RPMI8226 (cell line): ENCODE results near the gene DOCK10.

ENCODE experiments used
- DNase-seq: peaks from one replicate; pipeline ENCODE4 v3.0.0-alpha.2; 2015

DOCK10 gene

GRCh38 chr2:224869601-224870233, 172.6 kb downstream of the DOCK10 start:
- no peak for DNase-seq

- no peak for DNase-seq
These were observed 177.3 kb downstream of the DOCK10 start for GRCh38 chr2:224865016-224865415.

- DNase-seq: no peak
These were observed 181.0 kb downstream of the DOCK10 start for GRCh38 chr2:224861266-224861665.

GRCh38 chr2:224860786-224861185, 181.5 kb downstream of the DOCK10 start:
- no peak for DNase-seq

- no peak for DNase-seq
These were observed 190.5 kb downstream of the DOCK10 start for GRCh38 chr2:224851811-224852210.

GRCh38 chr2:224850081-224850480, 192.2 kb downstream of the DOCK10 start:
- DNase-seq: no peak

- DNase-seq: no peak
These were observed 193.0 kb downstream of the DOCK10 start for GRCh38 chr2:224849264-224849663.

- no peak for DNase-seq
These were observed 194.1 kb downstream of the DOCK10 start for GRCh38 chr2:224847961-224848850.

GRCh38 chr2:224847381-224847780, 194.9 kb downstream of the DOCK10 start:
- DNase-seq: no peak

GRCh38 chr2:224846686-224847085, 195.6 kb downstream of the DOCK10 start:
- DNase-seq: no peak

GRCh38 chr2:224846161-224846560, 196.1 kb downstream of the DOCK10 start:
- no peak for DNase-seq

GRCh38 chr2:224843141-224843540, 199.1 kb downstream of the DOCK10 start:
- DNase-seq: no peak

GRCh38 chr2:224841910-224842309, 200.4 kb downstream of the DOCK10 start:
- no peak for DNase-seq

- no peak for DNase-seq
These were observed 203.9 kb downstream of the DOCK10 start for GRCh38 chr2:224838335-224838734.

GRCh38 chr2:224837558-224837957, 204.7 kb downstream of the DOCK10 start:
- DNase-seq: no peak

GRCh38 chr2:224837066-224837465, 205.2 kb downstream of the DOCK10 start:
- no peak for DNase-seq

- no peak for DNase-seq
These were observed 206.0 kb downstream of the DOCK10 start for GRCh38 chr2:224836263-224836662.

GRCh38 chr2:224835405-224835804, 206.9 kb downstream of the DOCK10 start:
- DNase-seq: no peak

- DNase-seq: no peak
These were observed 208.3 kb downstream of the DOCK10 start for GRCh38 chr2:224833986-224834385.

- DNase-seq: no peak
These were observed 210.1 kb downstream of the DOCK10 start for GRCh38 chr2:224832207-224832606.

- DNase-seq: no peak
These were observed 210.7 kb downstream of the DOCK10 start for GRCh38 chr2:224831530-224831929.

- no peak for DNase-seq
These were observed 221.8 kb downstream of the DOCK10 start for GRCh38 chr2:224820283-224820991.

GRCh38 chr2:224819075-224819474, 223.2 kb downstream of the DOCK10 start:
- no peak for DNase-seq

GRCh38 chr2:224817676-224818075, 224.6 kb downstream of the DOCK10 start:
- no peak for DNase-seq
